K562 (cell line): ENCODE results near the gene POLN. TPM values are rescaled to one million over a fixed set of nuclear protein-coding genes. Genes with fewer than 3 reads are reported as not detected.

Experiments
- ATAC-seq: fragments of 200-7000 bp; cut with Tn5 transposase; 3 replicates; pipeline ENCODE4 v1.9.1; 2020; ENCODE audit warnings: moderate library complexity
- BruUV-seq: library from RNA; stranded (reverse); fragments of 400-500 nt; replicated peaks from 2 replicates; lab custom pipeline; 2021; lab: Mats Ljungman, UMichigan
- CTCF ChIA-PET: fragments of 300-600 bp; formaldehyde crosslinking; extraction: SDS; loops from one replicate; lab custom pipeline; 2021; ENCODE audit warnings: low intra/inter-chr PET ratio; lab: Yijun Ruan, JAX
- POLR2A ChIA-PET: fragments of 300-600, 350-650 bp; sonication (Branson Sonifier 250); formaldehyde crosslinking; extraction: SDS; loops from one replicate; lab custom pipeline; 2021; ENCODE audit warnings: antibody characterized with exemption, inconsistent platforms; lab: Yijun Ruan, JAX
- DNase-seq, 4 experiments: peaks; one replicate each; pipeline versions ENCODE4 v3.0.0 to v3.0.0-alpha.2; 2011 to 2018; ENCODE audit warnings: low spot score in 3 of 4, mixed read lengths in 3 of 4; ENCODE audit errors: extremely low read depth in 1 of 4
- FAIRE-seq: peaks from 2 replicates; lab custom pipeline; 2011; peaks lifted over from hg19 to GRCh38; lab: Jason Lieb, UNC
- H2AFZ ChIP-seq: 2 replicates; pipeline ENCODE4 v1.6.0; 2011; ENCODE audit warnings: low read depth, low read length, control low read depth, inconsistent platforms
- H3K27ac ChIP-seq: fragments of 200-600 bp; 3 replicates; pipeline ENCODE4 v1.8.0; 2011; ENCODE audit warnings: low read depth, mild to moderate bottlenecking, control low read depth, inconsistent platforms, low read length, moderate library complexity, mixed read lengths; ENCODE audit errors: extremely low read depth
- H3K27me3 ChIP-seq, 2 experiments: fragments of 300-600 bp in 1 of 2; 2 replicates in 1 of 2; 3 replicates in 1 of 2; pipeline versions ENCODE4 v1.6.0 to v1.8.0; 2011; ENCODE audit warnings: inconsistent platforms in 2 of 2, low read length in 2 of 2, mild to moderate bottlenecking in 1 of 2, mixed read lengths in 1 of 2, moderate library complexity in 1 of 2; ENCODE audit not compliant: control insufficient read depth in 2 of 2, insufficient read depth in 2 of 2
- H3K36me3 ChIP-seq: fragments of 300-600 bp; 3 replicates; pipeline ENCODE4 v1.8.0; 2011; ENCODE audit warnings: mild to moderate bottlenecking, low read length, inconsistent platforms; ENCODE audit not compliant: control insufficient read depth, insufficient read depth
- H3K4me1 ChIP-seq, 2 experiments: fragments of 200-600 bp in 1 of 2; replicated peaks in 1 of 2; 2 replicates in 1 of 2; 3 replicates in 1 of 2; pipeline versions ENCODE4 v1.5.1 to v1.8.0; 2011; ENCODE audit warnings: inconsistent platforms in 2 of 2, low read length in 2 of 2, mild to moderate bottlenecking in 1 of 2, mixed read lengths in 1 of 2, moderate library complexity in 1 of 2; ENCODE audit not compliant: control insufficient read depth in 2 of 2, insufficient read depth in 2 of 2
- H3K4me2 ChIP-seq: 2 replicates; pipeline ENCODE4 v1.6.1; 2011; ENCODE audit warnings: low read length, control low read depth, inconsistent platforms, mixed read lengths; ENCODE audit not compliant: insufficient read depth
- H3K4me3 ChIP-seq: fragments of 200-600 bp; sonication (generic), shearing (Covaris generic); 2 replicates; pipeline ENCODE4 v1.5.1; 2016; ENCODE audit warnings: control low read depth, inconsistent platforms
- H3K79me2 ChIP-seq: fragments of 200-600 bp; 3 replicates; pipeline ENCODE4 v1.8.0; 2011; ENCODE audit warnings: low read length, inconsistent platforms; ENCODE audit not compliant: control insufficient read depth, insufficient read depth
- H3K9ac ChIP-seq, 2 experiments: 2 replicates each; pipeline versions ENCODE4 v1.6.0 to v1.6.1; 2011; ENCODE audit warnings: low read depth in 2 of 2, low read length in 2 of 2, control low read depth in 1 of 2, inconsistent platforms in 1 of 2, mild to moderate bottlenecking in 1 of 2, mixed read lengths in 1 of 2; ENCODE audit not compliant: insufficient read depth in 1 of 2
- H3K9me1 ChIP-seq: one replicate; pipeline ENCODE4 v1.6.0; 2011; ENCODE audit warnings: inconsistent platforms, mild to moderate bottlenecking, low read length, moderate library complexity; ENCODE audit not compliant: control insufficient read depth, insufficient read depth
- H3K9me3 ChIP-seq: replicated peaks from 2 replicates; pipeline ENCODE4 v1.5.1; 2011; ENCODE audit warnings: low read depth, low read length, inconsistent platforms; ENCODE audit not compliant: control insufficient read depth, insufficient read depth
- H4K20me1 ChIP-seq: replicated peaks from 2 replicates; pipeline ENCODE4 v1.6.1; 2011; ENCODE audit warnings: low read length, inconsistent platforms, mixed read lengths; ENCODE audit not compliant: control insufficient read depth, insufficient read depth
- AFF1 ChIP-seq, 2 experiments: fragments of 450-650 bp; IDR thresholded peaks; 2 replicates each; pipeline ENCODE4 v1.6.1; 2018; ENCODE audit warnings: mild to moderate bottlenecking in 2 of 2, low read depth in 1 of 2; ENCODE audit not compliant: partially characterized antibody in 2 of 2
- CTBP1 ChIP-seq: fragments of 450-650 bp; IDR thresholded peaks from 2 replicates; pipeline ENCODE4 v1.6.1; 2016; ENCODE audit warnings: borderline replicate concordance
- ETV5 ChIP-seq: sonication (generic); formaldehyde crosslinking; IDR thresholded peaks from 2 replicates; pipeline ENCODE4 v1.4.0; 2020; ENCODE audit warnings: low read depth, mild to moderate bottlenecking, missing genetic modification reagents
- HNRNPH1 ChIP-seq: fragments of 200-400 bp; formaldehyde crosslinking; optimal IDR thresholded peaks from 2 replicates; pipeline ENCODE3; 2017; ENCODE audit warnings: low read depth, mild to moderate bottlenecking, low read length, moderate library complexity
- KDM5B ChIP-seq: fragments of 200-600 bp; sonication (generic); IDR thresholded peaks from 2 replicates; pipeline ENCODE4 v1.6.1; 2012; ENCODE audit warnings: low read depth, mild to moderate bottlenecking, moderate library complexity, low read length, control low read depth, inconsistent platforms; ENCODE audit not compliant: insufficient replicate concordance
- MAFK ChIP-seq: IDR thresholded peaks from 2 replicates; pipeline ENCODE4 v1.6.1; 2011; ENCODE audit warnings: low read length, improper control_type of control experiment
- MED1 ChIP-seq: sonication (generic); formaldehyde crosslinking; IDR thresholded peaks from 2 replicates; pipeline ENCODE4 v1.8.1; 2023; ENCODE audit warnings: missing genetic modification reagents, borderline replicate concordance
- MLX ChIP-seq, 2 experiments: fragments of 450-650 bp in 1 of 2; sonication (generic) in 1 of 2; formaldehyde crosslinking; conservative IDR thresholded peaks; 2 replicates each; pipeline versions ENCODE4 v1.4.0 to v1.8.1; 2020 to 2022; ENCODE audit warnings: mild to moderate bottlenecking in 1 of 2, missing genetic modification reagents in 1 of 2
- NCOA6 ChIP-seq: fragments of 450-650 bp; IDR thresholded peaks from 2 replicates; pipeline ENCODE4 v1.6.1; 2017; ENCODE audit warnings: mild to moderate bottlenecking
- PCBP2 ChIP-seq: fragments of 200-400 bp; formaldehyde crosslinking; IDR thresholded peaks from 2 replicates; pipeline ENCODE4 v1.6.1; 2018; ENCODE audit warnings: low read length, low read depth, mild to moderate bottlenecking, moderate library complexity; ENCODE audit not compliant: poor library complexity, severe bottlenecking
- TBP ChIP-seq: optimal IDR thresholded peaks from 2 replicates; pipeline ENCODE3; 2011; ENCODE audit warnings: low read depth, low read length, improper control_type of control experiment
- TCF7L2 ChIP-seq: fragments of 150-350 bp; IDR thresholded peaks from 2 replicates; pipeline ENCODE4 v1.6.1; 2016; ENCODE audit warnings: low read depth, mild to moderate bottlenecking, low read length, moderate library complexity
- ZKSCAN1 ChIP-seq: fragments of 150-350 bp; IDR thresholded peaks from 2 replicates; pipeline ENCODE4 v1.6.1; 2016; ENCODE audit warnings: low read depth, low read length
- WGBS: fragments of 100-300 bp; shearing (Covaris generic); methylation state at CpG from one replicate; pipeline ENCODE4 v1.1.6; 2016; ENCODE audit warnings: low coverage, mixed read lengths; ENCODE audit not compliant: insufficient coverage; ENCODE audit errors: missing lambda C conversion rate; 5-methylcytosine and 5-hydroxymethylcytosine counted together
- in situ Hi-C: fragments of 300-500 bp; cut with MboI; formaldehyde crosslinking; loops from 4 replicates; pipeline ENCODE4 v1.15.0; 2018; ENCODE audit warnings: inconsistent platforms, mixed read lengths
- intact Hi-C: fragments of 100-400 bp; cut with micrococcal nuclease; formaldehyde crosslinking; loops from 2 replicates; pipeline ENCODE4 v1.14.2; 2022
- polyA plus RNA-seq, 8 experiments: library from polyadenylated mRNA; depleted of rRNA in 4 of 8; stranded (reverse) in 5 of 8; unstranded in 3 of 8; fragments of >200 nt; fragmentation: Nextera tagmentation in 2 of 8; fragmentation: Illumina TruSeq in 1 of 8; extraction: Ambion mirVana in 2 of 8; extraction: Trizol in 1 of 8; gene quantifications; 2 replicates each; pipeline versions ENCODE4 v1.2.1 to v1.2.3, GENCODE V29; 2011 to 2014; ENCODE audit warnings: inconsistent platforms in 1 of 8, missing spikeins in 1 of 8
- total RNA-seq, 7 experiments: library from RNA; depleted of rRNA in 6 of 7; stranded (reverse); fragments of >200 nt in 6 of 7; fragmentation: Illumina TruSeq in 2 of 7; extraction: Trizol in 2 of 7; gene quantifications; 2 replicates each; pipeline versions ENCODE4 v1.2.1 to v1.2.3, GENCODE V29; 2011 to 2021; ENCODE audit warnings: low replicate concordance in 1 of 7
- TF ChIP-seq, protein P1 (sequence below): fragments of 450-650 bp; IDR thresholded peaks from 2 replicates; pipeline ENCODE4 v1.6.1; 2017; ENCODE audit warnings: antibody characterized with exemption, mild to moderate bottlenecking

The POLN gene
- total and polyA plus RNA-seq, 9 of the 15 experiments (the other 6 are each of a cell fraction or from before 2014, with no cell fraction given), result 0.08 to 0.91 (median 0.32) TPM

DNA sequence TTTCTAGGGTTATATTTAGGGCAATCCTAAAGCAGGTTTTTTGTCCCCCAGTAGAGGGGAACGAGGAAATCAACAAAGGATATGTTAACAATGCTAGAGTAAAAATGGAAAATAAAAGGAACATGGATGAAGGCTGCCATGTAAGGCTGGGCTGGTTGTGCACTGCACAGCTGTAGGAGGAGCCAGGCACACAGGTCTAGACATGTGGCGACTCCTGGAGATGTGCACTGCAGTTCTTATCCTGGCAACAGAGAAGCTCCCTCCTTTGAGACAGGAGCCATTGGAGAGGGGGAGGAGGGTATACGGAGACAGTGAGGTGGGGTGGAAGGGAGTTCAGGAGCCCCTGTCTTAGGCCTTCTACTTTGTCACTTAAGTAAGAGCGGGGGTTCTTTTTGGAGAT lies 116.9 kb downstream of the POLN start:
- Histone ChIP-seq H3K4me2 (no peak overlapping the region), H3K36me3 (no peaks in the 10 kb centered on the region), H4K20me1 (no peaks in the 10 kb centered on the region), H3K27me3 (peaks cover 12 to 47% of the 10 kb centered on the region in 2 experiments; a peak in 4 of 5 replicates), H3K9me1 (no peaks in the 10 kb centered on the region), H3K4me1 (no peaks in the 10 kb centered on the region), H3K79me2 (no peaks in the 10 kb centered on the region), H2AFZ (no peak overlapping the region), H3K27ac (no peak overlapping the region), H3K9ac (no peak overlapping the region), H3K4me3 (no peak overlapping the region), H3K9me3 (no peaks in the 10 kb centered on the region)
- FAIRE-seq, result peak; percentile 11
- in situ Hi-C loops, result no loop called here
- no peak for DNase-seq
- ChIA-PET POLR2A (interaction anchor here (0.6 to 1.0 kb wide), 4 partner anchors 13 to 351 kb away, joined by 3 read pairs; no protein-coding TSS in a partner anchor), CTCF (no interaction called here)
- WGBS, result 2% methylated on average over 4 of the region's 4 CpGs
- intact Hi-C loops, result no loop called here
- ATAC-seq, result peak; percentile 74
- no TSS peak for BruUV-seq
- TF ChIP-seq TCF7L2 (no peak), NCOA6 (no peak), MLX (CRISPR knock-in tag; conservative IDR thresholded peaks at IDR 0.05) (no peak), ETV5 (no peak), ZKSCAN1 (no peak), MED1 (CRISPR knock-in tag) (no peak), AFF1 (IDR thresholded peaks at IDR 0.05; ENCODE audit: low read depth in 1 of 2, partially characterized antibody in 2 of 2) (no peak), KDM5B (no peak), TBP (no peak), HNRNPH1 (no peak), MAFK (no peak), PCBP2 (no peak), CTBP1 (no peak)
- TF ChIP-seq, protein P1, sequence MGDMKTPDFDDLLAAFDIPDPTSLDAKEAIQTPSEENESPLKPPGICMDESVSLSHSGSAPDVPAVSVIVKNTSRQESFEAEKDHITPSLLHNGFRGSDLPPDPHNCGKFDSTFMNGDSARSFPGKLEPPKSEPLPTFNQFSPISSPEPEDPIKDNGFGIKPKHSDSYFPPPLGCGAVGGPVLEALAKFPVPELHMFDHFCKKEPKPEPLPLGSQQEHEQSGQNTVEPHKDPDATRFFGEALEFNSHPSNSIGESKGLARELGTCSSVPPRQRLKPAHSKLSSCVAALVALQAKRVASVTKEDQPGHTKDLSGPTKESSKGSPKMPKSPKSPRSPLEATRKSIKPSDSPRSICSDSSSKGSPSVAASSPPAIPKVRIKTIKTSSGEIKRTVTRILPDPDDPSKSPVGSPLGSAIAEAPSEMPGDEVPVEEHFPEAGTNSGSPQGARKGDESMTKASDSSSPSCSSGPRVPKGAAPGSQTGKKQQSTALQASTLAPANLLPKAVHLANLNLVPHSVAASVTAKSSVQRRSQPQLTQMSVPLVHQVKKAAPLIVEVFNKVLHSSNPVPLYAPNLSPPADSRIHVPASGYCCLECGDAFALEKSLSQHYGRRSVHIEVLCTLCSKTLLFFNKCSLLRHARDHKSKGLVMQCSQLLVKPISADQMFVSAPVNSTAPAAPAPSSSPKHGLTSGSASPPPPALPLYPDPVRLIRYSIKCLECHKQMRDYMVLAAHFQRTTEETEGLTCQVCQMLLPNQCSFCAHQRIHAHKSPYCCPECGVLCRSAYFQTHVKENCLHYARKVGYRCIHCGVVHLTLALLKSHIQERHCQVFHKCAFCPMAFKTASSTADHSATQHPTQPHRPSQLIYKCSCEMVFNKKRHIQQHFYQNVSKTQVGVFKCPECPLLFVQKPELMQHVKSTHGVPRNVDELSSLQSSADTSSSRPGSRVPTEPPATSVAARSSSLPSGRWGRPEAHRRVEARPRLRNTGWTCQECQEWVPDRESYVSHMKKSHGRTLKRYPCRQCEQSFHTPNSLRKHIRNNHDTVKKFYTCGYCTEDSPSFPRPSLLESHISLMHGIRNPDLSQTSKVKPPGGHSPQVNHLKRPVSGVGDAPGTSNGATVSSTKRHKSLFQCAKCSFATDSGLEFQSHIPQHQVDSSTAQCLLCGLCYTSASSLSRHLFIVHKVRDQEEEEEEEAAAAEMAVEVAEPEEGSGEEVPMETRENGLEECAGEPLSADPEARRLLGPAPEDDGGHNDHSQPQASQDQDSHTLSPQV, result no peak
